H9 (cell line): ENCODE measurements around the gene EPHX1. TPM values are rescaled to one million over a fixed set of nuclear protein-coding genes. Genes with fewer than 3 reads are reported as not detected.

Source experiments
- DNase-seq: peaks from one replicate; pipeline ENCODE4 v3.0.0-alpha.2; 2017
- H2AFZ ChIP-seq: one replicate; pipeline ENCODE4 v1.6.1; 2013; ENCODE audit warnings: mild to moderate bottlenecking, low read length, control low read depth, moderate library complexity
- H2AK5ac ChIP-seq: 2 replicates; pipeline ENCODE4 v1.6.1; 2013; ENCODE audit warnings: low read length, control low read depth, mixed read lengths; ENCODE audit not compliant: insufficient read length
- H2BK120ac ChIP-seq: one replicate; pipeline ENCODE4 v1.6.1; 2013; ENCODE audit warnings: low read depth, mild to moderate bottlenecking, low read length, control low read depth, inconsistent platforms; ENCODE audit not compliant: poor library complexity, severe bottlenecking
- H2BK12ac ChIP-seq: 2 replicates; pipeline ENCODE4 v1.6.1; 2013; ENCODE audit warnings: low read length, control low read depth, mixed read lengths, low read depth; ENCODE audit not compliant: insufficient read length
- H2BK15ac ChIP-seq: 2 replicates; pipeline ENCODE4 v1.6.1; 2013; ENCODE audit warnings: low read depth, low read length, control low read depth
- H2BK20ac ChIP-seq: one replicate; pipeline ENCODE4 v1.6.1; 2013; ENCODE audit warnings: low read depth, mild to moderate bottlenecking, low read length, control low read depth, inconsistent platforms; ENCODE audit not compliant: poor library complexity, severe bottlenecking
- H2BK5ac ChIP-seq: 2 replicates; pipeline ENCODE4 v1.6.1; 2013; ENCODE audit warnings: low read length, control low read depth, mixed read lengths; ENCODE audit not compliant: insufficient read length
- H3K14ac ChIP-seq: 2 replicates; pipeline ENCODE4 v1.6.1; 2013; ENCODE audit warnings: low read length, control low read depth; ENCODE audit not compliant: insufficient read depth
- H3K18ac ChIP-seq: 2 replicates; pipeline ENCODE4 v1.6.1; 2013; ENCODE audit warnings: low read depth, mild to moderate bottlenecking, mixed read lengths, low read length, control low read depth; ENCODE audit not compliant: insufficient read length
- H3K23ac ChIP-seq: 2 replicates; pipeline ENCODE4 v1.6.1; 2013; ENCODE audit warnings: low read length, control low read depth, mixed read lengths, low read depth; ENCODE audit not compliant: insufficient read length
- H3K23me2 ChIP-seq: 2 replicates; pipeline ENCODE4 v1.6.1; 2013; ENCODE audit warnings: low read depth, mild to moderate bottlenecking, mixed read lengths, low read length, control low read depth; ENCODE audit not compliant: insufficient read length, poor library complexity, severe bottlenecking
- H3K27ac ChIP-seq: 2 replicates; pipeline ENCODE4 v1.5.1; 2013; ENCODE audit warnings: low read length, control low read depth, mixed read lengths, low read depth; ENCODE audit not compliant: insufficient read length
- H3K27me3 ChIP-seq: 2 replicates; pipeline ENCODE4 v1.6.1; 2013; ENCODE audit warnings: low read length, control low read depth, inconsistent platforms; ENCODE audit not compliant: insufficient read depth
- H3K4ac ChIP-seq: 2 replicates; pipeline ENCODE4 v1.6.1; 2013; ENCODE audit warnings: low read depth, mild to moderate bottlenecking, control low read depth, inconsistent platforms, low read length, moderate library complexity
- H3K4me1 ChIP-seq: 2 replicates; pipeline ENCODE4 v1.6.1; 2013; ENCODE audit warnings: low read length, control low read depth, inconsistent platforms; ENCODE audit not compliant: insufficient read depth
- H3K4me2 ChIP-seq: 2 replicates; pipeline ENCODE4 v1.6.1; 2013; ENCODE audit warnings: low read length, control low read depth, mixed read lengths; ENCODE audit not compliant: insufficient read length, insufficient read depth
- H3K56ac ChIP-seq: 2 replicates; pipeline ENCODE4 v1.6.1; 2013; ENCODE audit warnings: low read depth, mild to moderate bottlenecking, mixed read lengths, low read length, control low read depth; ENCODE audit not compliant: insufficient read length
- H3K79me1 ChIP-seq: 2 replicates; pipeline ENCODE4 v1.6.1; 2013; ENCODE audit warnings: low read depth, mild to moderate bottlenecking, moderate library complexity, low read length, control low read depth, inconsistent platforms; ENCODE audit not compliant: insufficient read depth, poor library complexity, severe bottlenecking
- H3K79me2 ChIP-seq: 2 replicates; pipeline ENCODE4 v1.6.1; 2013; ENCODE audit warnings: low read length, control low read depth, inconsistent platforms; ENCODE audit not compliant: insufficient read depth
- H3K9ac ChIP-seq: 2 replicates; pipeline ENCODE4 v1.6.1; 2013; ENCODE audit warnings: low read length, control low read depth, mixed read lengths; ENCODE audit not compliant: insufficient read length; ENCODE audit errors: extremely low read depth
- H3K9me3 ChIP-seq: one replicate; pipeline ENCODE4 v1.6.1; 2013; ENCODE audit warnings: low read depth, low read length, inconsistent platforms; ENCODE audit not compliant: control insufficient read depth
- H3T11ph ChIP-seq: one replicate; pipeline ENCODE4 v1.6.1; 2013; ENCODE audit warnings: mild to moderate bottlenecking, low read length, control low read depth, inconsistent platforms
- H4K20me1 ChIP-seq: one replicate; pipeline ENCODE4 v1.6.1; 2013; ENCODE audit not compliant: control insufficient read depth, insufficient read length, insufficient read depth
- H4K5ac ChIP-seq: 2 replicates; pipeline ENCODE4 v1.6.1; 2013; ENCODE audit warnings: low read depth, mild to moderate bottlenecking, mixed read lengths, low read length, control low read depth; ENCODE audit not compliant: insufficient read length
- H4K8ac ChIP-seq: replicated peaks from 2 replicates; pipeline ENCODE4 v1.6.1; 2013; ENCODE audit warnings: low read length, control low read depth, mixed read lengths, low read depth; ENCODE audit not compliant: insufficient read length
- H4K91ac ChIP-seq: 2 replicates; pipeline ENCODE4 v1.6.1; 2013; ENCODE audit warnings: low read depth, mild to moderate bottlenecking, moderate library complexity, mixed read lengths, low read length, control low read depth; ENCODE audit not compliant: insufficient read length
- H3K27ac Mint-ChIP-seq, 3 experiments: 2 replicates in 2 of 3; 3 replicates in 1 of 3; pipeline ENCODE4 v1.8.0; 2020 to 2021; ENCODE audit warnings: mixed read lengths in 3 of 3, mild to moderate bottlenecking in 1 of 3, moderate library complexity in 1 of 3
- H3K27me3 Mint-ChIP-seq: 2 replicates; pipeline ENCODE4 v1.8.0; 2021; ENCODE audit warnings: low read depth, mild to moderate bottlenecking, moderate library complexity, mixed read lengths
- H3K36me3 Mint-ChIP-seq, 3 experiments: 2 replicates in 2 of 3; 3 replicates in 1 of 3; pipeline ENCODE4 v1.8.0; 2020 to 2021; ENCODE audit warnings: low read depth in 3 of 3, mixed read lengths in 3 of 3; ENCODE audit not compliant: insufficient read depth in 1 of 3
- H3K4me1 Mint-ChIP-seq, 2 experiments: 2 replicates each; pipeline ENCODE4 v1.8.0; 2020; ENCODE audit warnings: mixed read lengths in 2 of 2
- H3K4me3 Mint-ChIP-seq, 2 experiments: 2 replicates in 1 of 2; 3 replicates in 1 of 2; pipeline ENCODE4 v1.8.0; 2020 to 2021; ENCODE audit warnings: mild to moderate bottlenecking in 2 of 2, mixed read lengths in 2 of 2, moderate library complexity in 1 of 2
- H3K9me3 Mint-ChIP-seq, 2 experiments: 2 replicates in 1 of 2; 3 replicates in 1 of 2; pipeline ENCODE4 v1.8.0; 2020; ENCODE audit warnings: mild to moderate bottlenecking in 2 of 2, mixed read lengths in 2 of 2, moderate library complexity in 1 of 2
- CTCF ChIP-seq: fragments of 200-600 bp; sonication (generic); conservative IDR thresholded peaks from 3 replicates; pipeline ENCODE4 v1.8.0; 2021; ENCODE audit warnings: antibody characterized with exemption, mild to moderate bottlenecking
- WGBS: extraction: QIAGEN DNeasy Blood & Tissue Kit; methylation state at CpG from one replicate; pipeline ENCODE4 v1.1.7; 2013; ENCODE audit warnings: missing lambda C conversion rate, low lambda C conversion rate, mixed read lengths; ENCODE audit not compliant: insufficient read length; ENCODE audit errors: extremely low coverage; 5-methylcytosine and 5-hydroxymethylcytosine counted together
- total RNA-seq: library from RNA; stranded (reverse); gene quantifications from 2 replicates; pipeline ENCODE4 v1.2.1, GENCODE V29; 2021

Gene EPHX1
- total RNA-seq, 1 experiment from 2014 or later: 40.6 TPM

- H4K20me1 ChIP-seq: no peaks in the 10 kb centered on the region
- no peak overlapping the region; a peak in 1 of 7 replicates for H3K27ac Mint-ChIP-seq
- no peak for TF ChIP-seq CTCF
- H3K27me3 ChIP-seq: no peaks in the 10 kb centered on the region
- no peak overlapping the region for H3T11ph ChIP-seq
- H3K27ac ChIP-seq: no peak overlapping the region
- no peak overlapping the region for H4K5ac ChIP-seq
- H2BK120ac ChIP-seq: no peak overlapping the region
- no peak overlapping the region for H2BK12ac ChIP-seq
- no peak overlapping the region for H3K9ac ChIP-seq
- H3K23me2 ChIP-seq: no peaks in the 10 kb centered on the region
- no peak overlapping the region for H3K23ac ChIP-seq
- no peaks in the 10 kb centered on the region for H3K79me1 ChIP-seq
- H3K27me3 Mint-ChIP-seq: no peaks in the 10 kb centered on the region
- H3K9me3 ChIP-seq: no peaks in the 10 kb centered on the region
- no CpG with 5 or more reads among the region's 11 CpGs for WGBS
- H4K91ac ChIP-seq: no peak overlapping the region
- no peak overlapping the region for H3K4ac ChIP-seq
- H3K4me2 ChIP-seq: no peak overlapping the region
- H3K36me3 Mint-ChIP-seq: peaks cover 34 to 81% (median 44%) of the 10 kb centered on the region in 3 experiments; a peak in 6 of 7 replicates
- H2AFZ ChIP-seq: no peak overlapping the region
- no peak overlapping the region for H3K56ac ChIP-seq
- H4K8ac ChIP-seq: no peak overlapping the region
- no peaks in the 10 kb centered on the region for H3K9me3 Mint-ChIP-seq
- H2BK15ac ChIP-seq: no peak overlapping the region
- no peak overlapping the region for H3K4me3 Mint-ChIP-seq
- peaks cover under 1% of the 10 kb centered on the region; the same call in 1 of the 2 replicates for H3K4me1 ChIP-seq
- H3K4me1 Mint-ChIP-seq: peaks cover 25 to 40% of the 10 kb centered on the region in 2 experiments
- H2BK5ac ChIP-seq: no peak overlapping the region
- no peak overlapping the region for H3K18ac ChIP-seq
- DNase-seq: no peak
- H2AK5ac ChIP-seq: no peak overlapping the region
- H3K14ac ChIP-seq: no peak overlapping the region
- peaks cover 2% of the 10 kb centered on the region; the same call in 1 of the 2 replicates for H3K79me2 ChIP-seq
- H2BK20ac ChIP-seq: no peak overlapping the region
These were observed 64.5 kb downstream of the EPHX1 start for GRCh38 chr1:225874431-225874830.
